AG04450 (cell line): Measurements from ENCODE around the gene EVC2. TPM values are rescaled to one million over a fixed set of nuclear protein-coding genes. Genes with fewer than 3 reads are reported as not detected.
"Not testable (repeated sequence)": the region's sequence is repeated elsewhere in the genome, so short reads cannot be mapped to it uniquely, and the experiment has no call there.

Experiments
- CTCF ChIA-PET: fragments of 300-600, 350-600 bp; formaldehyde crosslinking; extraction: SDS; loops from one replicate; lab custom pipeline; 2022; ENCODE audit warnings: antibody characterized with exemption, inconsistent platforms; lab: Charles Lee
- POLR2A ChIA-PET: fragments of 350-600 bp; formaldehyde crosslinking; extraction: SDS; loops from one replicate; lab custom pipeline; 2021; ENCODE audit warnings: antibody characterized with exemption, inconsistent platforms; lab: Yijun Ruan, JAX
- DNase-seq: peaks from one replicate; pipeline ENCODE4 v3.0.0-alpha.2; 2011; ENCODE audit warnings: low read depth, low spot score
- H3K27ac ChIP-seq: one replicate; pipeline ENCODE4 v1.5.1; 2012; ENCODE audit warnings: low read depth, low read length, control low read depth
- H3K27me3 ChIP-seq: one replicate; pipeline ENCODE4 v1.6.0; 2012; ENCODE audit warnings: low read length; ENCODE audit not compliant: control insufficient read depth, insufficient read depth
- H3K4me3 ChIP-seq: 2 replicates; pipeline ENCODE4 v1.5.1; 2011; ENCODE audit warnings: mild to moderate bottlenecking, low read depth, low read length, control low read depth
- H3K9me3 ChIP-seq: 2 replicates; pipeline ENCODE4 v1.5.1; 2012; ENCODE audit warnings: low read length; ENCODE audit not compliant: control insufficient read depth, insufficient read depth
- CTCF ChIP-seq: IDR thresholded peaks from 2 replicates; pipeline ENCODE4 v1.5.1; 2011; ENCODE audit warnings: low read depth, low read length, control low read depth, inconsistent platforms
- polyA plus RNA-seq: library from polyadenylated mRNA; depleted of rRNA; stranded (reverse); fragments of >200 nt; gene quantifications from 2 replicates; pipeline ENCODE4 v1.2.3, GENCODE V29; 2011

Gene EVC2
- polyA plus RNA-seq, 1 experiment = 2.1 TPM

- Histone ChIP-seq H3K27me3 (no peaks in the 10 kb centered on the region), H3K9me3 (no peaks in the 10 kb centered on the region), H3K27ac (no peak overlapping the region), H3K4me3 (no peak overlapping the region)
- no peak for DNase-seq
- CTCF ChIA-PET = no interaction called here
- TF ChIP-seq CTCF = no peak
- POLR2A ChIA-PET = no interaction called here
Measured at GRCh38 chr4:5615496-5616075, 92.8 kb downstream of the EVC2 start.

GRCh38 chr4:5611750-5612149 lies 96.6 kb downstream of the EVC2 start:
- no peak for TF ChIP-seq CTCF
- CTCF ChIA-PET = interaction anchor here (1.1 kb wide), 1 partner anchor 200 kb away, joined by 3 read pairs; no protein-coding TSS in a partner anchor

GRCh38 chr4:5609306-5610007 lies 98.9 kb downstream of the EVC2 start:
- POLR2A ChIA-PET = no interaction called here
- no peak for TF ChIP-seq CTCF
- no peak for DNase-seq
- CTCF ChIA-PET = no interaction called here
- no peaks in the 10 kb centered on the region for H3K9me3 ChIP-seq
- H3K4me3 ChIP-seq = no peak overlapping the region
- no peaks in the 10 kb centered on the region for H3K27me3 ChIP-seq
- H3K27ac ChIP-seq = no peak overlapping the region

More at GRCh38 chr4:5611750-5612149, 96.6 kb downstream of the EVC2 start:
- Histone ChIP-seq H3K9me3 (no peaks in the 10 kb centered on the region), H3K27me3 (no peaks in the 10 kb centered on the region), H3K4me3 (no peak overlapping the region), H3K27ac (no peak overlapping the region)
- POLR2A ChIA-PET = no interaction called here
- no peak for DNase-seq

- CTCF ChIA-PET, H3K9me3 ChIP-seq, H3K4me3 ChIP-seq, H3K27me3 ChIP-seq, DNase-seq, POLR2A ChIA-PET, H3K27ac ChIP-seq: not testable (repeated sequence)
Measured at GRCh38 chr4:5593828-5594227, 114.5 kb downstream of the EVC2 start.

- POLR2A ChIA-PET = no interaction called here
- DNase-seq = no peak
- H3K27me3 ChIP-seq = no peaks in the 10 kb centered on the region
- H3K4me3 ChIP-seq = no peak overlapping the region
- no peak overlapping the region for H3K27ac ChIP-seq
- no peaks in the 10 kb centered on the region for H3K9me3 ChIP-seq
- CTCF ChIA-PET = no interaction called here
- TF ChIP-seq CTCF = no peak
Measured at GRCh38 chr4:5592272-5592671, 116.1 kb downstream of the EVC2 start.
